ENCODE measurements around the gene PLEKHN1. TPM values are rescaled to one million over a fixed set of nuclear protein-coding genes. Genes with fewer than 3 reads are reported as not detected.
A peak's percentile ranks its signal among the peaks of the same experiment; 100 is the strongest.

Gene PLEKHN1
- total and polyA plus RNA-seq, 2 of the 4 experiments (the other 2 are of a cell fraction) = 0.54 to 2.1 TPM

DNA sequence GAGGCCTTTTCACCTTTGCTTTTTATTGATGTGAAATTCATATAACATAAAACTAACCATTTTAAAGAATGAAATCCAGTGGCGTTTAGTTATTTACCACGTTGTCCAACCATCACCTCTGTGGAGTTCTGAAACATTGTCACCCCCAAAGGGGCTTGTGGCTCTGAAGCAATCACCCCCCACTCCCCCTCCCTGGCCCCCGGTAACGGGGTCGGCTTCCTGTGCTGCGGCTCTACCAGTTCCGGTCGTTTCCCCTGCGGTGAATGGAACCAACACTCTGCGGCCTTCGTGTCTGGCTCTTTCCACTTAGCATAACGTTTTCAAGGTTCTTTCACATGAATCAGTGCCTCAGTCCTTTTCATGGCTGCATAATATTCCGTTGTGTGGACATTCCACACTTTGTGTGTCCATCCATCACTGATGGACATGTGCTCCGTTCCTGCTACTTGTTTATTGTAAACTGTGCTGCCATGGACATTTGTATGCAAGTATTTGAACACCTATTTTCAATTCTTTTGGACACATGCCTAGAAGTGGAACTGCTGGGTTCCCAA lies 45.2 kb downstream of the PLEKHN1 start:
- Histone ChIP-seq H3K9me3 (ENCODE audit: control insufficient read depth, insufficient read depth, low read length) (no peaks in the 10 kb centered on the region), H3K4ac (ENCODE audit: low read depth, low read length) (no peak overlapping the region), H4K5ac (ENCODE audit: low read depth, low read length) (no peak overlapping the region), H3K27ac (ENCODE audit: insufficient read depth, low read length) (no peak overlapping the region), H3K4me2 (ENCODE audit: low read depth, low read length) (no peak overlapping the region), H4K8ac (ENCODE audit: low read depth in 2 of 2, low read length in 2 of 2) (no peak overlapping the region), H2BK5ac (ENCODE audit: low read depth, low read length, poor library complexity, severe bottlenecking) (no peak overlapping the region), H3K9ac (ENCODE audit: low read depth, low read length) (no peak overlapping the region), H3K36me3 (ENCODE audit: control insufficient read depth, insufficient read depth, low read length) (no peaks in the 10 kb centered on the region), H2BK20ac (ENCODE audit: low read depth, low read length) (no peak overlapping the region), H3K23ac (ENCODE audit: low read depth, low read length) (peak overlapping the region; percentile 42; the same call in 1 of the 2 replicates), H2BK15ac (ENCODE audit: low read depth, low read length) (no peak overlapping the region), H3K4me3 (ENCODE audit: insufficient read depth, low read depth, low read length) (no peak overlapping the region), H2BK120ac (ENCODE audit: low read depth, low read length) (no peak overlapping the region), H3K4me1 (ENCODE audit: control insufficient read depth, insufficient read depth, low read length) (peaks cover 4% of the 10 kb centered on the region), H3K14ac (replicated peaks; ENCODE audit: low read depth, low read length) (no peak overlapping the region), H4K91ac (ENCODE audit: insufficient read depth, low read depth, low read length) (no peak overlapping the region), H3K27me3 (ENCODE audit: control insufficient read depth, insufficient read depth, low read length) (no peaks in the 10 kb centered on the region), H3K9me1 (ENCODE audit: insufficient read depth, low read length) (peaks cover 5% of the 10 kb centered on the region; the same call in 1 of the 2 replicates), H4K20me1 (ENCODE audit: insufficient read depth, low read length) (no peaks in the 10 kb centered on the region), H3K79me1 (ENCODE audit: low read depth in 1 of 2, low read length in 2 of 2) (peaks cover 0 to 13% of the 10 kb centered on the region in 2 experiments; a peak in 2 of 4 replicates), H2AK9ac (replicated peaks; ENCODE audit: low read depth, low read length, poor library complexity) (no peak overlapping the region), H2AFZ (replicated peaks; ENCODE audit: low read length, poor library complexity) (no peak overlapping the region), H2AK5ac (ENCODE audit: low read depth, low read length) (no peak overlapping the region), H3K18ac (ENCODE audit: low read depth, low read length) (no peak overlapping the region), H3K56ac (ENCODE audit: extremely low read depth, insufficient read depth, low read length) (no peak overlapping the region)
- BruUV-seq (replicated peaks) = no TSS peak
- DNase-seq (no peak), ATAC-seq (ENCODE audit: low read depth) (no peak)
- CTCF ChIA-PET = no interaction called here
- intact Hi-C loops (cut with micrococcal nuclease) = no loop called here
- dilution Hi-C loops (cut with HindIII; ENCODE audit: low sequenced_read_pairs, unreplicated experiment) = no loop called here
- in situ Hi-C loops (cut with MboI; ENCODE audit: low sequenced_read_pairs) = no loop called here
- 94% methylated on average over 12 of the region's 14 CpGs; no CpG with 5 or more reads in 1 of the 2 experiments for WGBS, 2 experiments (ENCODE audit: extremely low coverage in 2 of 2, insufficient read length in 1 of 2)
- no peak for TF ChIP-seq CEBPB (IDR thresholded peaks at IDR 0.05; ENCODE audit: low read depth, low read length)
- TF ChIP-seq POLR2A (IDR thresholded peaks at IDR 0.05; ENCODE audit: low read depth, low read length) = no peak
- no peak for TF ChIP-seq RAD21 (IDR thresholded peaks at IDR 0.05; ENCODE audit: low read length)
- no peak for TF ChIP-seq MAFK (IDR thresholded peaks at IDR 0.05; ENCODE audit: low read depth, low read length)
- TF ChIP-seq FOS (IDR thresholded peaks at IDR 0.05; ENCODE audit: low read depth, low read length) = no peak
- TF ChIP-seq RCOR1 (IDR thresholded peaks at IDR 0.05; ENCODE audit: insufficient replicate concordance, low read length) = no peak
- TF ChIP-seq RFX5 (IDR thresholded peaks at IDR 0.05; ENCODE audit: low read depth, low read length) = no peak
- no peak for TF ChIP-seq USF2 (IDR thresholded peaks at IDR 0.05; ENCODE audit: low read depth, low read length)
- no peak for TF ChIP-seq BHLHE40 (IDR thresholded peaks at IDR 0.05; ENCODE audit: low read depth, low read length)
- no peak for TF ChIP-seq MXI1 (IDR thresholded peaks at IDR 0.05; ENCODE audit: borderline replicate concordance, low read depth, low read length)
- TF ChIP-seq MAZ (IDR thresholded peaks at IDR 0.05; ENCODE audit: borderline replicate concordance, low read depth, low read length) = no peak
- POLR2A ChIA-PET (ENCODE audit: unreplicated experiment) = no interaction called here
